Cerebellar nuclear complex (tissue), 1 donor: ENCODE data around the gene NECAB2.

Experiments used
- DNase-seq, 2 experiments: peaks; one replicate each; lab custom pipeline; 2025; lab: John Stamatoyannopoulos, UW

The NECAB2 gene

DNA sequence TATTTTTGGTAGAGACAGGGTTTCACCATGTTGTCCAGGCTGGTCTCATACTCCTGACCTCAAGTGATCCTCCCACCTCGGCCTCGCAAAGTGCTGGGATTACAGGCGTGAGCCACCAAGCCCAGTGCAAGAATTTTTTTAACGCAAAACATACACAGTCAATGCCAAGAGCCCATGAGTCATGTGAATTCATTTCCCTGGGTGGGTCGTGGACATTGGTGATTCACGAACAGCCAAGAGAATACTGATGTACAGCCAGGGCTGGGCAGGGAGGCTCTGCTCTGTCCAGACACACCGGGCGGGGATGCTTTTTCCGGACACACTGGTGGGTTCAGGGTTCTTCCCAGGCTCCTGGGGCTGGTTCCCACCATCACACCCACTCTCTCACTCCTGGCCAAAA, 56.8 kb downstream of the NECAB2 start:
- DNase-seq = no peak

DNA sequence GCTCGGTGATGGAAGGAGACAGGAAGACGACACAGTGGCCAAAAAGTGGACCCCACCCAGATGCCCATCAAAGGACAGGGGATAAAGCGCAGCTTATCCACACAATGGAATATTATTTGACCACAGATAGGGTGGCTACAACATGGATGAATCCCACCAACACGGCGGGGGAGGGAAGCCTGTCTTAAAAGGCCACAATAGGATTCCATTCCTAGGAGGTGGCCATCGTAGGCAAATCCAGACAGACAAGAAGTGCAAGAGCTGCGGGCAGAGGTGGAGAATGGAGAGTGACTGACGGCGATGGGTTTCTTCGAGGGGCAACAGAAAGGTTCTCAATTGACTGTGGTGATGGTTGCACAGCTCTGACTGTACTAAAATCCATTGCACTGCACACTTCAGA, 58.6 kb downstream of the NECAB2 start:
- no peak for DNase-seq

DNA sequence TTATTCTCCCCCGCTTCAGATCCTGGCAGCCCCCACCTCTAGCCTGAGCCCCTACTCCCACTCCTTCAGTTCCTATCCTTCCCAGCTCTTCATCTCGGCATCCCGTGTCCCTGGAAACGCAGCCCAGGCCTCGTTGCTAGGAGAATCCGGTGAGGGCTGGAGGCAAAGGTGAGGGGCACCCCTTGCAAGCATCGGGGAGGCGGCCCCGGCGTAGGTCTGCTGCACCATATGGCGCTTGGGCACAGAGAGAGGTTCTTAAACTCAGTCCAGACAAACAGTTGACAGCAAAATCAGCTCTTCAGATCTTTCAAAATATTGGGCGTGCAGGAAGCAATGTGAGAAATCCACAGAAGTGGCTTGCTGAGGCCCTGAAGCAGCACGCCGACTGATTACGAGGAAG, 59.6 kb downstream of the NECAB2 start:
- DNase-seq = peak in 1 of 2 experiments; percentile 5

DNA sequence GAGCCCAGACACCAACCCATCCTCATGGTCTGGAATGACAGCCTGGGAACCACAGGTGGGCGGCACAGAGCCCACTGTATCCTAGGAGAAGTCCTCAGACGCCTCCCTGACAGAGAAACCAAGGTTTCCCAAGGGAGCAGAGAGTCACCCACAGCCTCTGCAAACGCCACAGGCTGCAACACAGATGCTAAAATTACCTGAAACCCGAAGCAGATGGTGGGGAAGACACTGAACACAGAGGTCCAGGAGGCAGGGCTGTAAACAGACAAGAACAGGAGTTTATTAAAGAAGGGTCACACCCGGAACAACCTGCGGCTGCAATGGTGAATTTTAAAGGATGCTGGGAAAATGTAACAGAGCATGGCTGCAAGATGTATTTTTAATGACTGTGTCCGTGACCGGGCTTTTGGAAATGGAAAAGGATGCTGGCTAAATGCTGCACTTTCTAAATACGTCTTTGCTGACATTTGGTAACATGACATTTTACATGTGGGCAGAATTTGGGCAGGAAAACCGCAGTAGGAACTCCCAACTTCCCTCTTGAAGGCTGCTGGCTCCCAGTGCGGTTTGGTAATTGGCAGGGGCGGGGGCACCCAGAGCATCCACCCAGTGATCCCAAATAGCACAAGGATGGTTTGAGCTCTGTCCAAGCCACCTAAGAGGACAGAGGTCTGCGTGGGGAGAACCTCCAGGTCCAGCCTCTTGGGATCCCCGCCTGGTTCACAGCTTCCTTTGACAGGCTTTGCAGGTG, 61.4 kb downstream of the NECAB2 start:
- DNase-seq = no peak

DNA sequence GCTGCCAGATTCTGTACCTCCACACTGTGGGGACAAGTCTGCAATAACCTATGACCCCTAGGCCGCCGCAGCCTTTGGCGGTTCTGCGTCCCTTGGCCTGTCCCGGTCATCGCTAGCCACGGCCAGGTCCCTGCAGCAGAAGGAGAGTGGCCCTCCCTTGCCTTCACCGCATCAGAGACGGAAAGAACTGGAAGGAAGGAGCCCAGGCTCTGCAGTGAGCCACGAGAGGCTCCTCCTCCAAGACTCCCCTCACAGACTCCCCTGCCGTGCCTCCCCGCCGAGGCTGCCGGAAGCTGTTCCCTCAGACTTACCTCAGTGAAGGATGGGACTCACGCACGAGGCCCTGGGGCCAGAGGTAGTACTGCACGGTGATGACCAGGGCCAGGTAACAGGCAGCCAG, 63.5 kb downstream of the NECAB2 start:
- DNase-seq = no peak

DNA sequence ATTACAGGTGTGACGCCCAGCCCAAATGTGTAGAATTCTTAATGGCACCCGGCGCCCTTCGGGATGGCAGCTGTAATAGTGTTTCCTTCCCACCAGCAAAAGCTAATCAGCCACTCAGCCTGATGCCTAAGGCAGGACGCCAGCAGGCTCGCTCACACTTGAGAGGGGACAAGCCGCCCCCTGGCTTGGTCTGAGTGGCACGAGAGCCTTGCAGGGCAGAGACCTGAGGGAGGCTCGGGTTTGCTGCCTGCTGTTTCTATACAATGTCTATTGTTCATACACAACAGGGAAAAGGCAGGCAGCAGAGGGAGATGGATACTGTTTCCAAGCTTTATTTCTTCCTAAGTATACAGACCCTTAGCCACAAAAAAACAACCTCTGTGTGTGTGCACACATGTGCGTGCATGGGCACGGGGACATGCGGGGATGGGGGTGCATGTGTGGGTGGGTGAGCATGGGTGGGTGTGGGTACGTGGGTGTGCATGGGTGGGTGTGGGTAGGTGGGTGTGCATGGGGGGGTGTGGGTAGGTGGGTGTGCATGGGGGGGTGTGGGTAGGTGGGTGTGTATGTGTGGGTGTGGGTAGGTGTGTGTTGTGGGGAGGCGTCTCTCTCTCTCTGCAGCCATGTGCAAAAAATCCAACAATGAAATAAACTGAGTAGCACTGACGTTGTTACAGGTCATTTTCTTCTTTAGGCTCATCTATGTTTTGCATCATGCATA, 64.6 kb downstream of the NECAB2 start:
- no peak for DNase-seq

DNA sequence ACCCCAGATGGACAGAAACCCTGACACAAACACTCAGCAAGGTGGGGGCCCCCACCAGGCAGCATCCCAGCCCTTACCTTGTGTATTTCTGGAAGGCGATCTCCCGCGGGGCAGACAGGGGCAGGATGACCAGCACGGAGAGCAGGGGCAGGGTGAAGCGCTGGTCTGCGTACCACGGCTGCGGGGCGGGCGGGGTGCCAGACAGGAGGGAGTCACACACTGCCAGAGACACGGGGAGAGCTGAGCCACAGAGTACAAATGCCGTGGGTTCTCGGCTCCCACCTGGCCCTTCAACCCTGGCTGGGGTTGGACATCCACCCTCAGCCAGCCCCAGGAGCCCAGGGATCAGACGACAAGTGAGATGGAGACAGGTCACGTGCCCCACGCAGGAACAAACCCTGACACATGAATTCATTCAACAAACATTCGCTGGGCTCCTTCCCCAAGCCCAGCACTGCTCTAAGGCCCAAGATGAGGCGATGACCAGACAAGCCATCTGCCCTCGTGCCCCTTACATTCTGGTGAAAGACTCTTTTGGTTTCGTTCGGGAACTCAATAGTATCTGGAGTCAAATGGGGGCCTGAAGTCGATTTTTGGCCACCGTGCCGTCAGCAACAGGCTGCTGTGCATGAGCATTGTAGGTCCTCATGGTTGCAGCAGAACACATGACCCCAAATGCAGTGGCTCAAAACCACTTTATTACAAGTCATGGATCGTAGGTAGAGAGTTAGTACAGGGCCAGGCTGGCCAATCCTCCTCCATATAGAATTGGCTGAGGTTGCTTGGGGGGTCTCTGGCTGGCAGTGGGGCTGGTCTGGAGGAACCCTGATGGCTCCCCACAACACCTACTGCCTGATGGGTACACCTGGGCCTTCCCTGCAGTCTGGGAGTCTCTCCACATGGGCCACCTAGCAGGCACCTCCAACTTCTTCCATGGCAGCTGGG, 65.5 kb downstream of the NECAB2 start:
- no peak for DNase-seq

DNA sequence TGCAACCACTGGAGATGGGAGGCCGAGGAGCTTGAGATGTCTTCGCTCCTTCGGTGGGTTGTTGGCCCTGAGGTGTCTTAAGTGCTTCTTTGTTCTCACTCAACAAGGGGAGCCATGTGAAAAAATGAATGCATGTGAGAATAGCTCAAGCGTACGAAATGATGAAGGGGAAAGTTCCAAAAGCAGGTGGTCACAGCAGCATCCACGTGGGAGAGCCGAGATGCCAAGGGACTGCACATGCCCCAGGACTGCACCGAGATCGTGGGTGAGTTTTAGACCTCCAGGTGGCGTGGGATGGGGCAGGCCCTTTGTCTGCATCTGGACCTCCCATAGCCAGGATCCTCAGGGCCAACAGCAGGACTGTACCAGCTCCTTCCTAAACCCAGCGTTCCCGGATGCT, 66.5 kb downstream of the NECAB2 start:
- no peak for DNase-seq

DNA sequence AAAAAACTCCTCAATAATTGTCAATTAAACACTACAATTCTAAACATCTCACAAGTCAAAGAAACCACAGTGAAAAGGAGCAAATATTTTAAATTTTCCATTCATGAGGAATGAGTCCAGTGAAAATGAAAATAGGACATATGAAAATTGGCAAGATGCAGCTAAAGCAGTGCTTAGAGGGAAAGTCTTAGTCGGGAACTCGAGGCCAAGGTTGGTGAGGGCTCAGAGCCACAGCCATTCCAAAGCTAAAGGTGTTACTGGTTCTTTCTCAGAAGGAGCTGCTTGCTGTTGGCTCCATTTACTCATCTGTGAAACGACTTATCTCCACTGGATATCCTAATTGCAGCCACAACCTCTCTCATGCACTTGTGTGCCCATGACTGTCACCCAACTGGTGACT, 68.1 kb downstream of the NECAB2 start:
- DNase-seq = no peak

DNA sequence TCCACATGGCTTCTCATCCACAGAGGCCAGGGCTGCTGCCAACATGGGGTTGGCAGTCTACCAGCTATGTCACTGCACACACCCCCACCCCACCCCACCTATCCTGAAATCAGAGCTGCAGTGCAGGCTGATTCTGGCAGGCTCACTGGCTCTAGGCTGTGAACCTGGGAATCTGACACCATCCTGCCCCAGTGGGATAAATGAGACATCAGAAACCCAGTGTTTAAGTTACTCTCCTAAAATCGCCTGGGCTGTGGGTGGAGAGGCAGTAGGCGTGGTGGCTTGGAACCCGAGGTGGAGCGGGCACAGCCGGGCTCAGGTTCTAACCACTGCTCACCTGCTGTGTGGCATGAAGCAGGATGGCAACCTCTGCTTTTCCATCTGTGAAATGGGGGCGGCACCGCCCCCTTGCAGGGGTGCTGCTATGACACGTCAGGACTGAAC, 69.0 kb downstream of the NECAB2 start:
- no peak for DNase-seq

DNA sequence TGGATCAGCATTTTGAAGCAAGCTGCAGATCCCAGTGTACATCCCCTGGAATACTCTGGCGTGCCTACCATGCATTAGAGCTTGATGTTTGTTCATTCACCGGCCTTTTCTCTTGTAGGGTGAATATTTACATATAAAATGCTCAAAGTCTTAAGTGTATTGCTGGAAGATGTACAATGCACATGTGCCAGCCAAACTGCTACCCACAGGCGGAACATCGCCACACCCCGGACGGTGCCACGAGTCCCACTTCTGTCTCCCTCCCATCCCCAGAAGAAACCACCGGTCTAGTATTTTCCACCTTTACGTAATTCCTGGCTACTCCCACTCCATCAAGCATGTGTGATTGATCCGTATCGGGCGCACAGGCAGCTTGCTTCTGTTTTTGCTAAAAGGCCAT, 70.4 kb downstream of the NECAB2 start:
- DNase-seq = no peak

DNA sequence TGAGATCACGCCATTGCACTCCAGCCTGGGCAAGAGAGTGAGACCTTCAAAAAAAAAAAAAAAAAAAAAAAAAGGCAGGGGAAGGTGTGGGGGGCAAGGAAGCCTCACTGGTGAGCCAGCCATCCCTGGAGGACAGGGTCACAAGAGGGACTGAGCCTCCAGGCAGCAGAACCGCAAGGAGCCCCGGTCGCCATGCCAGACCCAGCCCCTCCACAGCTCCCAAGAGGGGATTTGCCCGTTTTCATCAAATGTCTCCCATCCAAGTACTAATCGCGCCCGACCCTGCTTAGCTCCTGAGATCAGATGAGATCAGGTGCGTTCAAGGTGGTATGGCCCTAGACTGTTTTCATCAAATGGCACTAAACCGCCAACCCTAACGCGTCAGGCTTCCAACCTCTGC, 71.7 kb downstream of the NECAB2 start:
- no peak for DNase-seq

DNA sequence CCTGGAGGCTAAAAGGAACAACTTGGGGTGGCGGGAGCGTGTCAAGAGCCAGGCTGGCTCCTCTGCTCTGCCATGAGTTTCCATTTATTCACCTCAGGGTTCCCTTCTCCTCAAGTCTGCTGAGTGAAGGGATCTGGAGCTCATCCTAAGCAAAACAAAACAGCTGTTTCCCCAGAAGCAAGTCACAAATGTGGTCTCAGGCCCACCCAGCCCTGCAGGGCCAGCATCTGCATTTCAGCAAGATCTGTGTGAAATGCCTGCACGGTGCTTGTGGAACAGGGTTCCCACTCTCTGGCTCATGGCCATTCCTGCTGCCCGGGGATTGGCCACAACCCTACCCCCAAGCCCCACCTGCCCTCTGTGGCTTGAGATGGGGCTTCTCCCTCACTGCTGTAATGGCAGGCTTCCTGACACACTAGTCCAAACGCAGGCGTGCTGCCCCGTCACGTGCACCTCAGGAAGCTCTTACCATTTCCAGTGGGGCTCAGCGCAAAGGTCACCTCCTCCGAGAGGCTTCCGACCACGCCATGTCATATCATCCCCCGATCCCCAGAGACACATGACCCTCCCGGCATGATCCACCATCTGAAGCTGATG, 72.3 kb downstream of the NECAB2 start:
- no peak for DNase-seq

DNA sequence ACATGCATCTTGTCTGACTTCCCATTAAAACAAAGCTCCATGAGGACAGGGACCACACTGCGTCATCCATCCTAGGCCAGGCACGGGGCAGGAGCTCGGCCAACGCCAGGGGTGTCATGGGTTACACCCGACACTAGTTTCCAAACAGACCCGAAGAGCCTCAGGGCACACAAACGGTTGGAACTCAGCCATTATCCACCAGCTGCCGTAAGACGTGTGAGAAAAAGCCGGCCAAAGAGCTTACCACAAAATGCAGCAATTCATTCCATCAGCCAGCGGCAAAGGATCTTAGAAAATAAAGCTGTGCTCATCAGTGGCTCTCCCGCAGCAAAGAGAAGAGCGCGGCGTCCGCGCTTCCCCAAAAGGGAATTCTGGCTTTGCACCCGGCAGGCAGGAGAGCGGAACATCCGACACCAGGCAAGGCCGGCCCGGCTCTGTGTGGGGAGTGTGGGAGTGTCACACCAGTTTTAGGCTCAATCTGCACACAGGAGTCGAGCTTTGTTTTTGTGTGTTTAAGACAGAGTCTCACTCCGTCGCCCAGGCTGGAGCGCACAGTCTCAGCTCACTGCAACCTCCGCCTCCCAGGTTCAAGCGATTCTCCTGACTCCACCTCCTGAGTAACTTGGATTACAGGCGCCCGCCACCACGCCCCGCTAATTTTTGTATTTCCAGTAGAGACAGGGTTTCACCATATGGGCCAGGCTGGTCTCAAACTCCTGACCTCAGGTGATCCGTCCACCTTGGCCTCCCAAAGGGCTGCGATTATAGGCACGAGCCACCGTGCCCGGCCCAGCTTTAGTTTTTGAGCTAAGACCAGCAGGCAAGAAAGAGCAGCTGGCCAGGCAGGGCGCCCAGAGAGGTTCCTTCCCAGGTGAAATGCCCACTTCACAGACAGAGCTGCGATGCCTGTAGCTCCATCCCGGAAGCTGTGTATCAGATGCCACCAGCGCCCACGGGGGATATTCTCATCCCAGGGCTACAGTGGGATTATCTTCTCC, 73.1 kb downstream of the NECAB2 start:
- no peak for DNase-seq

DNA sequence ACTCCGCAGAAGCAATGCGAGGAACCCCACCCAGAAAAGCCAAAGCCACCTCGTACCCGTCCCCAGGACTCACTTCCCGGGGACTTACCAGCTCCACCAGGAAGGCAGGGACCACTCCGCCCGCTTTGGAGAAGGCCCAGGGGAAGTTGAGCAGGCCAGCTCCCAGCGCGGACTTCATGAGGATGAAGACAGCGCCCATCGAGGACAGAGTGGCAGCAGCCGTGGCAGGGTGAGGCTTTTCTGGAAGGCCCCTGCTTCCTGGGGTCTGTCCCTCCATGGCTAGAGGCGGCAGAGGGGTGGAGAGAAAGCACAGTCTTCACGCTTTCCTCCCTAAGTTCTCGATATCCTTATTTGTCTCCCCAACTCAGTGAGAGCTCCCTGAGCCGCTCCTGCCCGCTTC, 73.8 kb downstream of the NECAB2 start:
- DNase-seq = no peak

DNA sequence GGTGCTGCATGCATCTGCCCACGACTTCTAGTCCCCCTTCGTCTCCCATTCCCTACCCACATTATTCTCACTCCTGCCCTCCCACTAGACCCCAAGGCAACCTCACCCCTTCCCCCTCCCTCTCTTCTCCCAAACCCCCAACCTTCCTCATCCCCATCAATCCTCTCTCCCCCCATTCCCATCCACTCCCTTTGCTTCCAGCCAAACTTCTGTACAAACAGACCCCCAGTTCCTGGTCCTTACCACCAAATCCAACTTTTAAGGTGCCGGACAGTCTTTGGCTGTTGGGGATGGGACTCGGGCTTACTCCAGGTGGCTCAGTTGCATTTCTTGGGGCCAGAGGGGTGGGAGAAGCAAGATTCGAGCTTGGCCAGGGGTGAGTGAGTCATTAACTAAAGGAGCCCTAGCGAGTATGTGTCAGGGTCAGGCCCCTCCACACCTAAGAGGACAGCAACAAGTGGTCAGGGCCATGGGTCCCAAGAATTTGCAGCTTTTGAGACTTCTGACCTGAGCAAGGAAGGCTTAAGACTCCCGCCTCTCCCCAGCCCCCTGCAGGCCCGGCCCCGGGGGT, 74.3 kb downstream of the NECAB2 start, which contains the start of gene SLC38A8:
Gene SLC38A8 (minus strand): TSS at position 488 of the 571 bp plus-strand sequence. CDS start 638 bp downstream, outside the sequence.
- DNase-seq = no peak

DNA sequence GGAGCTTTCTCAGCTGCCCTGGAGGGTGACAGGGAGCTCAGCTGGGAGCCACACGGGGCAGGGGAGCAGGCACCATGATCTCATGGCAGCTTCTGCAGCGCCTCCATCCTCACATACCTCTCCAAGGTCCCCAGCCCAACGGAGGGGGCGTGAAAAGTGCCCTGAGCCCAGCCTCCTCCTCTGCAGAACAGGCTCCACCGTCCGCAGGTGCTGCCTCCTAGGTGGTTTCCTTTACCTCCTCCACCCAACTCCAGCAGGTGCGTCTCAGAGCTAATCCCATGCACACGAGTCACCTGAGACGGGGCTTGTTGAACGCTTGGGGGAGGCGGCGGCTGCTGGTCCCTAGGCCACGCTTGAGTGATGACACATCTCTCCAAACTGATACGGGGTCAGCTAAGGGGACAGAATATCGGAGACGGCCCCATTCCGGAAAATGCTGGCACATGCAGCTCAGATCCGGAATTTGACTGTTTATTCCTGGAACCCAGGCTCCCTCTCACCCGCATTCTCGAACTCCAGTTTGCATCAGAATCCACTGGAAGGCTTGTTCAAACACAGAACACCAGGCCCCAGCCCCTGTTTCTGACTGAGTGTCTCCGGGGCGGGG, 74.9 kb downstream of the NECAB2 start:
- DNase-seq = no peak

DNA sequence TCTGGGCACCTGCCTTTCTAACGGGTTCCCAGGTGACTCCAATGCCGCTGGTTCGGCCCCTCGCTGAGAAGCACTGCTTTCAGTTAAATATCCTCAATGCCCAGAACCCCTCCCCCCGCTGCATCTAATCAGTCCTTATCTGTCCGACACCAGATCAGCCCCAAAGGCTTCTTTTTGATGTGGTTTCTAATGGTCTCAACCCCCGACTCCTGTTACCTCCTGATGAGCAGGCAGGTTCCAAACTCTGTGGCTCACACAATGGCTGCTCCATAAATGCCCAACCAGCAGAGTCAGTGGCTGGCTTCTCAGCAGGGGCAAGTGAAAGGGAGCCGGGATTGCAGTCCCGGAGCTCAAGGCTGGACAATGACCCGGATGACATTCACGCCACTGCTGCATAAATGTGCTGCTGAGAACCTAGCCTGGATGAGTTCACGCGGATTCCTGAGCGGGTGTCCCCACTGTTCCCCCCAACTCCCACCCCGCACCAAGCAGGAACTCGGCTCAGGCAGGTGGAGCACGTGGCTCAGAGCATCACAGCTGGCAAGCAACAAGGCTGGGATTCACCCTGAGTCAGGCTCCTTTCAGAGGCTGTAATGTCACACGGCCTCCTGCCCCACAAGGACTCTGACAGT, 75.6 kb downstream of the NECAB2 start:
- DNase-seq = no peak

DNA sequence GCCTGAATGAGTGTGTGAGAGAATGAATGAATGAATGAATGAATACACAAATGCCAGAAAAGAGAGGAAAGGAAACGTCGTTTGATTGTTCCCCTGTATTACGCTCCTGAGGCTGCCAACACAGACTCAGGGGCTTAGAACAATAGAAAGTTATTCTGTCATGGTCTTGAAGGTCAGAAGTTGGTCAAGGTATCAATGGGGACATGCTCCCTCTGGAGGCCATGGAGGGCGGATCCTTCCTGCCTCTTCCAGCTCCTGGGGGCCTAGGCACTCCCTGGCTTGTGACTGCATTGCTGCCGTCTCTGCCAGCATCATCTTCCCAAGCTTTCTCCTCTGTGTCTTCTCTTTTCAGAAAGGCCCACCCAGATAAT, 76.1 kb downstream of the NECAB2 start:
- no peak for DNase-seq
